Bronchial epithelial cell (primary cell): ENCODE data around the gene KAZN. TPM values are rescaled to one million over a fixed set of nuclear protein-coding genes. Genes with fewer than 3 reads are reported as not detected.
A peak's percentile ranks its signal among the peaks of the same experiment; 100 is the strongest.

Experiments
- DNase-seq: peaks from one replicate; pipeline ENCODE4 v3.0.0-alpha.2; 2010; ENCODE audit warnings: low read depth
- FAIRE-seq: peaks from 2 replicates; lab custom pipeline; 2011; peaks lifted over from hg19 to GRCh38; lab: Jason Lieb, UNC
- H3K27me3 ChIP-seq: 2 replicates; pipeline ENCODE4 v1.5.1; 2011; ENCODE audit warnings: low read length; ENCODE audit not compliant: control insufficient read depth, insufficient read depth
- H3K36me3 ChIP-seq: 2 replicates; pipeline ENCODE4 v1.5.1; 2011; ENCODE audit warnings: low read length; ENCODE audit not compliant: control insufficient read depth, insufficient read depth
- H3K4me3 ChIP-seq: 2 replicates; pipeline ENCODE4 v1.5.1; 2011; ENCODE audit warnings: mild to moderate bottlenecking, low read depth, low read length, control low read depth
- CTCF ChIP-seq: IDR thresholded peaks from 2 replicates; pipeline ENCODE4 v1.5.1; 2011; ENCODE audit warnings: mild to moderate bottlenecking, moderate library complexity, low read length, control low read depth, inconsistent platforms; ENCODE audit not compliant: insufficient read depth, severe bottlenecking
- total RNA-seq: library from RNA; depleted of rRNA; stranded (reverse); fragments of >200 nt; gene quantifications from 2 replicates; pipeline ENCODE4 v1.2.1, GENCODE V29; 2014

Gene KAZN
- total RNA-seq, 1 donor from 2014 or later, result 4.7 TPM

- no peak overlapping the region for H3K4me3 ChIP-seq
- no peaks in the 10 kb centered on the region for H3K36me3 ChIP-seq
- no peaks in the 10 kb centered on the region for H3K27me3 ChIP-seq
- no peak for TF ChIP-seq CTCF
- FAIRE-seq (peak; percentile 36), DNase-seq (no peak)
Measured at GRCh38 chr1:14941864-14942263, 343.4 kb downstream of the KAZN start.

- H3K4me3 ChIP-seq, result no peak overlapping the region
- TF ChIP-seq CTCF, result no peak
- H3K27me3 ChIP-seq, result no peaks in the 10 kb centered on the region
- FAIRE-seq (no peak), DNase-seq (no peak)
- H3K36me3 ChIP-seq, result no peaks in the 10 kb centered on the region
Measured at GRCh38 chr1:14944471-14944985, 346.0 kb downstream of the KAZN start.

GRCh38 chr1:14945132-14946010 is 346.9 kb downstream of the KAZN start:
- peak; percentile 48 for DNase-seq

GRCh38 chr1:14946011-14946359 is 347.5 kb downstream of the KAZN start:
- FAIRE-seq, result no peak
- Histone ChIP-seq H3K27me3 (no peaks in the 10 kb centered on the region), H3K36me3 (no peaks in the 10 kb centered on the region), H3K4me3 (no peak overlapping the region)
- DNase-seq, result no peak
- peak; percentile 11 for TF ChIP-seq CTCF

More at GRCh38 chr1:14945132-14946010, 346.9 kb downstream of the KAZN start:
- FAIRE-seq, result no peak
- Histone ChIP-seq H3K27me3 (no peaks in the 10 kb centered on the region), H3K36me3 (no peaks in the 10 kb centered on the region), H3K4me3 (no peak overlapping the region)
- no peak for TF ChIP-seq CTCF

GRCh38 chr1:14946684-14947238 is 348.3 kb downstream of the KAZN start:
- Histone ChIP-seq H3K27me3 (no peaks in the 10 kb centered on the region), H3K36me3 (no peaks in the 10 kb centered on the region), H3K4me3 (no peak overlapping the region)
- peak; percentile 84 for DNase-seq
- no peak for TF ChIP-seq CTCF
- FAIRE-seq, result peak; percentile 75
